Keratinocyte (primary cell): ENCODE results near the gene PLEKHB2. TPM values are rescaled to one million over a fixed set of nuclear protein-coding genes. Genes with fewer than 3 reads are reported as not detected.

Experiments
- DNase-seq: peaks from one replicate; pipeline ENCODE4 v3.0.0-alpha.2; 2011; ENCODE audit warnings: low read depth, missing footprints, low spot score
- FAIRE-seq: peaks from 2 replicates; lab custom pipeline; 2011; peaks lifted over from hg19 to GRCh38; lab: Jason Lieb, UNC
- H2AFZ ChIP-seq: 2 replicates; pipeline ENCODE4 v1.6.0; 2012; ENCODE audit warnings: low read length, control low read depth, inconsistent platforms; ENCODE audit not compliant: control insufficient read depth
- H3K27ac ChIP-seq: 2 replicates; pipeline ENCODE4 v1.5.1; 2011; ENCODE audit warnings: low read length; ENCODE audit not compliant: control insufficient read depth, insufficient read depth
- H3K27me3 ChIP-seq: 3 replicates; pipeline ENCODE4 v1.6.0; 2011; ENCODE audit warnings: low read length; ENCODE audit not compliant: control insufficient read depth, insufficient read depth; ENCODE audit errors: extremely low read depth
- H3K36me3 ChIP-seq, 2 experiments: 2 replicates in 1 of 2; 3 replicates in 1 of 2; pipeline ENCODE4 v1.5.1; 2011; ENCODE audit warnings: low read length in 2 of 2, mild to moderate bottlenecking in 1 of 2; ENCODE audit not compliant: control insufficient read depth in 2 of 2, insufficient read depth in 2 of 2; ENCODE audit errors: extremely low read depth in 1 of 2
- H3K4me1 ChIP-seq: 3 replicates; pipeline ENCODE4 v1.5.1; 2011; ENCODE audit warnings: low read length; ENCODE audit not compliant: control insufficient read depth, insufficient read depth; ENCODE audit errors: extremely low read depth
- H3K4me2 ChIP-seq: 3 replicates; pipeline ENCODE4 v1.6.0; 2011; ENCODE audit warnings: low read depth, low read length; ENCODE audit not compliant: control insufficient read depth, insufficient read depth; ENCODE audit errors: extremely low read depth
- H3K4me3 ChIP-seq, 3 experiments: fragments of 200-600 bp in 1 of 3; sonication (generic) in 1 of 3; 2 replicates in 2 of 3; 3 replicates in 1 of 3; pipeline ENCODE4 v1.5.1; 2011 to 2016; ENCODE audit warnings: low read length in 3 of 3, mild to moderate bottlenecking in 3 of 3, control low read depth in 2 of 3, inconsistent platforms in 1 of 3, low read depth in 1 of 3, mixed read lengths in 1 of 3, mixed run types in 1 of 3, moderate library complexity in 1 of 3; ENCODE audit not compliant: control insufficient read depth in 2 of 3, insufficient read depth in 2 of 3; ENCODE audit errors: extremely low read depth in 1 of 3
- H3K79me2 ChIP-seq: 2 replicates; pipeline ENCODE4 v1.6.0; 2012; ENCODE audit warnings: low read length; ENCODE audit not compliant: control insufficient read depth, insufficient read depth
- H3K9ac ChIP-seq: 3 replicates; pipeline ENCODE4 v1.6.0; 2011; ENCODE audit warnings: low read length; ENCODE audit not compliant: control insufficient read depth, insufficient read depth; ENCODE audit errors: extremely low read depth
- H3K9me1 ChIP-seq: 3 replicates; pipeline ENCODE4 v1.6.0; 2011; ENCODE audit warnings: low read length; ENCODE audit not compliant: control insufficient read depth, insufficient read depth; ENCODE audit errors: extremely low read depth
- H3K9me3 ChIP-seq: 2 replicates; pipeline ENCODE4 v1.5.1; 2012; ENCODE audit warnings: low read depth, low read length; ENCODE audit not compliant: control insufficient read depth
- H4K20me1 ChIP-seq: 3 replicates; pipeline ENCODE4 v1.6.0; 2011; ENCODE audit warnings: low read length; ENCODE audit not compliant: control insufficient read depth, insufficient read depth; ENCODE audit errors: extremely low read depth
- EZH2 ChIP-seq: IDR thresholded peaks from one replicate; pipeline ENCODE4 v1.6.1; 2012; ENCODE audit warnings: inconsistent platforms, mild to moderate bottlenecking, low read length, moderate library complexity
- dilution Hi-C: fragments of 300-500 bp; cut with MboI; formaldehyde crosslinking; loops from one replicate; pipeline ENCODE4 v1.7.0; 2020; ENCODE audit warnings: low sequenced_read_pairs; ENCODE audit not compliant: extremely low pct_ligation_motif_present
- polyA minus RNA-seq, 3 experiments: library from RNA; depleted of rRNA, polyadenylated mRNA; stranded (reverse); fragments of >200 nt; gene quantifications; 1 replicate in 1 of 3; 2 replicates in 1 of 3; 3 replicates in 1 of 3; pipeline ENCODE4 v1.2.3, GENCODE V29; 2011
- polyA plus RNA-seq, 5 experiments: library from polyadenylated mRNA; depleted of rRNA in 3 of 5; stranded (reverse) in 3 of 5; stranded (forward) in 1 of 5; unstranded in 1 of 5; fragments of >200 nt; gene quantifications; 1 replicate in 1 of 5; 2 replicates in 3 of 5; 3 replicates in 1 of 5; pipeline versions ENCODE4 v1.2.1 to v1.2.3, GENCODE V29; 2011 to 2012; ENCODE audit warnings: missing spikeins in 2 of 5, low read depth in 1 of 5, low replicate concordance in 1 of 5
- TF ChIP-seq, protein P1 (sequence below), 3 experiments: IDR thresholded peaks in 1 of 3; conservative IDR thresholded peaks in 1 of 3; optimal IDR thresholded peaks in 1 of 3; 2 replicates in 2 of 3; 3 replicates in 1 of 3; pipeline versions ENCODE3 to v1.5.1; 2011; ENCODE audit warnings: low read length in 3 of 3, mild to moderate bottlenecking in 3 of 3, moderate library complexity in 2 of 3, control low read depth in 1 of 3, inconsistent platforms in 1 of 3; ENCODE audit not compliant: insufficient read depth in 2 of 3; ENCODE audit errors: extremely low read depth in 1 of 3

PLEKHB2 gene, protein sequence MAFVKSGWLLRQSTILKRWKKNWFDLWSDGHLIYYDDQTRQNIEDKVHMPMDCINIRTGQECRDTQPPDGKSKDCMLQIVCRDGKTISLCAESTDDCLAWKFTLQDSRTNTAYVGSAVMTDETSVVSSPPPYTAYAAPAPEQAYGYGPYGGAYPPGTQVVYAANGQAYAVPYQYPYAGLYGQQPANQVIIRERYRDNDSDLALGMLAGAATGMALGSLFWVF
- polyA plus RNA-seq (74.9 to 77.0 TPM (median 75.5 TPM) in 3 replicates), polyA minus RNA-seq (75.1 to 128 TPM (median 121 TPM) in 3 replicates)
- 63.1 TPM for polyA plus RNA-seq (2011; ENCODE audit: low read depth)
- 97.1 and 105 TPM in 2 replicates for polyA plus RNA-seq (2011; cell fraction: cytosol; rRNA removed)
- 85.2 and 96.0 TPM in 2 replicates for polyA plus RNA-seq (2011; cell fraction: nucleus; rRNA removed)
- polyA plus RNA-seq (2012; ENCODE audit: low replicate concordance): 56.6 and 73.4 TPM in 2 replicates
- polyA minus RNA-seq (2011; cell fraction: cytosol; rRNA and poly(A)+ RNA removed): 90.9 TPM
- polyA minus RNA-seq (2011; cell fraction: nucleus; rRNA and poly(A)+ RNA removed): 60.4 and 83.4 TPM in 2 replicates

DNA sequence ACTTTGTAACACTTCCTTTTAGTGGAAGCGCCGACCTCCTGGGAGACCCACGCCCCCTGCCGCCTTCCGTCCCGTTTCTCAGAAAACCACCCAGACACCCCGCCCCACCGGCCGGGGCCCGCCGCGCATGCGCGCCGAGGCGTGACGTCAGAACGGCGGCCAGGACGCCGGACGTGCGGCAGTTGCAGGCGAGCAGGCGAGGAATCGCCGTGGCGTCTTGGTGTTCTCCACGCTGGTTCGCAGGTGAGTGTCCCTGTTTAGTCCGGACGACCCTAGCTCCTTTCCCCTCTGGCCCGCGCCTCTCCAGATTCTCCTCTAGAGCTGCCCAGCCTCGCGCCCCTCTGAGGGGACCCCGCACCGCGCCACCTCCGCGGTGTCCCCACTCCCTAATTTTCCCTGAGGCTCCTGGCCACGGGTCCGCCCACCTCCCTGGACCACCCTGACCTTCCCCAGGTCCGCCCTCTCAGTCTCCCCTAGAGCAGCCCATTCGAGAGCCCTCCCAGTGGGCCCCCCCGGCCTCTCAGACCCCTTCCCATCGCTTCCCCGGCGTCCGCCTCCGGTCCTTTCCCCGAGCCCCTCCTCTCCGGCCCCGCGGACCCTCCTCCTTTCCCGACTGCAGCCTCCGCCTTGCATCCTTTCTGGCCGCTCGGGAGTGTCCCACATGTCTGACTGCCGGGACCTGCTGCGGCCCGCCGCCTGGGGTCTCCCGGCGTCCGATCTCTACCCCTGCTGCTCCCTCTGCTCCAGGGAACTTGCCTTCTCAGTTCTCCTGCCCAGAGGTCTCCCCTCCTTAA is at the start of gene PLEKHB2:
TSS of gene PLEKHB2 (plus strand) at position 181 of the 794 bp plus-strand sequence. CDS start 15,606 bp downstream, outside the sequence.
- no peaks in the 10 kb centered on the region for H3K9me1 ChIP-seq
- peak within 1 kb of the TSS; percentile 74 for H2AFZ ChIP-seq
- no peaks in the 10 kb centered on the region for H3K27me3 ChIP-seq
- peaks cover 48% of the 10 kb centered on the region for H3K79me2 ChIP-seq
- H3K27ac ChIP-seq: peak within 1 kb of the TSS; percentile 93
- H3K4me1 ChIP-seq: peaks cover 17% of the 10 kb centered on the region
- H3K9me3 ChIP-seq: no peaks in the 10 kb centered on the region
- TF ChIP-seq, protein P1, sequence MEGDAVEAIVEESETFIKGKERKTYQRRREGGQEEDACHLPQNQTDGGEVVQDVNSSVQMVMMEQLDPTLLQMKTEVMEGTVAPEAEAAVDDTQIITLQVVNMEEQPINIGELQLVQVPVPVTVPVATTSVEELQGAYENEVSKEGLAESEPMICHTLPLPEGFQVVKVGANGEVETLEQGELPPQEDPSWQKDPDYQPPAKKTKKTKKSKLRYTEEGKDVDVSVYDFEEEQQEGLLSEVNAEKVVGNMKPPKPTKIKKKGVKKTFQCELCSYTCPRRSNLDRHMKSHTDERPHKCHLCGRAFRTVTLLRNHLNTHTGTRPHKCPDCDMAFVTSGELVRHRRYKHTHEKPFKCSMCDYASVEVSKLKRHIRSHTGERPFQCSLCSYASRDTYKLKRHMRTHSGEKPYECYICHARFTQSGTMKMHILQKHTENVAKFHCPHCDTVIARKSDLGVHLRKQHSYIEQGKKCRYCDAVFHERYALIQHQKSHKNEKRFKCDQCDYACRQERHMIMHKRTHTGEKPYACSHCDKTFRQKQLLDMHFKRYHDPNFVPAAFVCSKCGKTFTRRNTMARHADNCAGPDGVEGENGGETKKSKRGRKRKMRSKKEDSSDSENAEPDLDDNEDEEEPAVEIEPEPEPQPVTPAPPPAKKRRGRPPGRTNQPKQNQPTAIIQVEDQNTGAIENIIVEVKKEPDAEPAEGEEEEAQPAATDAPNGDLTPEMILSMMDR (optimal IDR thresholded peaks at IDR 0.05 in 1 of 3, IDR thresholded peaks at IDR 0.05 in 1 of 3, conservative IDR thresholded peaks at IDR 0.05 in 1 of 3; ENCODE audit: extremely low read depth in 1 of 3, insufficient read depth in 2 of 3, low read length in 3 of 3): peak in 2 of 3 experiments; percentile 6 to 20
- TF ChIP-seq EZH2: no peak
- dilution Hi-C loops: no loop called here
- H3K9ac ChIP-seq: peak within 1 kb of the TSS; percentile 95
- H3K36me3 ChIP-seq: no peaks in the 10 kb centered on the region
- peak within 1 kb of the TSS; percentile 78 to 86 (median 85) for H3K4me3 ChIP-seq
- peaks cover 10% of the 10 kb centered on the region for H4K20me1 ChIP-seq
- FAIRE-seq: no peak
- no peak for DNase-seq
- peak within 1 kb of the TSS; percentile 88 for H3K4me2 ChIP-seq

DNA sequence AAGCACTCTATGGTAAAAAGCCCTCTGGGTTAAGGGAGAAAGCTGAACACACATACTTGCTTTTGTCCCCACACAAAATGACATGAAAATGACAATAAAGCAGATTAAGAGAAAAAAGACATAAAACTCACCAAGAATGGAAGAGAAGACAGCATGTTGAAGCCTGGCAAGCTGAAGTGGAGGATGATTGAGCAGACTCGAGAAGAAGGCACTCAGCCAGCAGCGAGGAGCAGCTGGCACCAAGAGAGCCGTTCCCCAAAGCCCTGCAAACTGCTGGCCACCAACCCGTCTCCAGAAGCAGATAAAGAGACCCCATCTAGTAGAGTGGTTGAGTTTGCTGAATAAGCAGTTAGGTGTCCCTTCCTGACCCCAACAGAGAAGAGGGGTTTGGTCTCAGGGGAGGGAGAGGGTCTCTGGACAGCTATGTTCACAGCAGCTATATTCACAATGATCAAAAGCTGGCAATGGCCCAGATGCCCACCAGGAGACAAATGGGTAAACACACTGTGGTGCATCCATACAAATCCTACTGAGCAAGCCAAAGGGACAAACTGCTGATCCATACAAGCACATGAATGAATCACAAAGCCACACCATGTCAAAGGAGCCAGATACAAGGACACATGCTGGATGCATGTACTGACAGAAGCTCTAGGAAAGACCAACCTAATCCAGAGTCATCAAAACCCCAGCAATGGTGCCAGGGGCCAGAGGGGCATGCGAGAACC is 48.8 kb upstream of the PLEKHB2 start:
- FAIRE-seq: no peak
- Histone ChIP-seq H3K4me2 (no peak overlapping the region), H3K27ac (no peak overlapping the region), H2AFZ (no peak overlapping the region), H3K4me3 (no peak overlapping the region), H3K79me2 (peaks cover 70% of the 10 kb centered on the region), H3K4me1 (no peaks in the 10 kb centered on the region), H3K27me3 (no peaks in the 10 kb centered on the region), H3K36me3 (peaks cover 35 to 41% of the 10 kb centered on the region in 2 experiments), H3K9me3 (no peaks in the 10 kb centered on the region), H4K20me1 (peaks cover 12% of the 10 kb centered on the region), H3K9ac (no peak overlapping the region), H3K9me1 (no peaks in the 10 kb centered on the region)
- dilution Hi-C loops: no loop called here
- TF ChIP-seq, protein P1 (optimal IDR thresholded peaks at IDR 0.05 in 1 of 3, IDR thresholded peaks at IDR 0.05 in 1 of 3, conservative IDR thresholded peaks at IDR 0.05 in 1 of 3; ENCODE audit: extremely low read depth in 1 of 3, insufficient read depth in 2 of 3, low read length in 3 of 3): no peak
- TF ChIP-seq EZH2: no peak
- no peak for DNase-seq
